Hematopoietic multipotent progenitor cell (in vitro differentiated cells): ENCODE data around the gene NRP2. TPM values are rescaled to one million over a fixed set of nuclear protein-coding genes. Genes with fewer than 3 reads are reported as not detected.

ENCODE experiments used
- DNase-seq, 3 donors: peaks; one replicate each; pipeline ENCODE4 v3.0.0-alpha.2; 2011 to 2015; ENCODE audit warnings: low read depth in 2 of 3, low spot score in 2 of 3
- total RNA-seq: library from RNA; depleted of rRNA; stranded (reverse); fragments of >200 nt; gene quantifications from one replicate; pipeline ENCODE4 v1.2.3, GENCODE V29; 2012

NRP2 gene
- 1.9 TPM for total RNA-seq

GRCh38 chr2:205682239-205682970 is at the start of gene NRP2:
NRP2 (plus strand) TSS chr2:205682501; CDS start chr2:205683291, 790 bp downstream.
- DNase-seq = peak in 2 of 3 donors; percentile 65 to 77

- no peak for DNase-seq
These were observed 48.3 kb upstream of the NRP2 start for GRCh38 chr2:205633994-205634393.

GRCh38 chr2:205636549-205637319 is 45.6 kb upstream of the NRP2 start:
- no peak for DNase-seq

GRCh38 chr2:205637320-205637602 is 45.0 kb upstream of the NRP2 start:
- no peak for DNase-seq

- no peak for DNase-seq
These were observed 44.4 kb upstream of the NRP2 start for GRCh38 chr2:205637779-205638503.

GRCh38 chr2:205640716-205641115 is 41.6 kb upstream of the NRP2 start:
- no peak for DNase-seq

GRCh38 chr2:205642599-205643356 is 39.5 kb upstream of the NRP2 start:
- DNase-seq = no peak

- DNase-seq = no peak
These were observed 38.9 kb upstream of the NRP2 start for GRCh38 chr2:205643391-205643885.

GRCh38 chr2:205644018-205644417 is 38.3 kb upstream of the NRP2 start:
- DNase-seq = no peak

- DNase-seq = no peak
These were observed 35.6 kb upstream of the NRP2 start for GRCh38 chr2:205646680-205647079.

- DNase-seq = no peak
These were observed 31.9 kb upstream of the NRP2 start for GRCh38 chr2:205650450-205650849.

- no peak for DNase-seq
These were observed 31.4 kb upstream of the NRP2 start for GRCh38 chr2:205650931-205651330.

GRCh38 chr2:205651719-205652118 is 30.6 kb upstream of the NRP2 start:
- DNase-seq = no peak

GRCh38 chr2:205654878-205655605 is 27.3 kb upstream of the NRP2 start:
- DNase-seq = no peak

- no peak for DNase-seq
These were observed 26.4 kb upstream of the NRP2 start for GRCh38 chr2:205655779-205656456.

- DNase-seq = no peak
These were observed 25.8 kb upstream of the NRP2 start for GRCh38 chr2:205656461-205656860.

- no peak for DNase-seq
These were observed 25.4 kb upstream of the NRP2 start for GRCh38 chr2:205656941-205657340.

GRCh38 chr2:205657579-205657978 is 24.7 kb upstream of the NRP2 start:
- no peak for DNase-seq

GRCh38 chr2:205658068-205658467 is 24.2 kb upstream of the NRP2 start:
- DNase-seq = no peak

GRCh38 chr2:205658572-205658971 is 23.7 kb upstream of the NRP2 start:
- DNase-seq = no peak
